HCT116 (cell line): ENCODE measurements around the gene C12orf43. TPM values are rescaled to one million over a fixed set of nuclear protein-coding genes. Genes with fewer than 3 reads are reported as not detected.

ENCODE experiments used
- ATAC-seq: fragments of 200-7000 bp; cut with Tn5 transposase; 2 replicates; pipeline ENCODE4 v1.9.1; 2020; ENCODE audit warnings: mild to moderate bottlenecking, moderate library complexity
- BruUV-seq: library from RNA; stranded (reverse); fragments of 400-500 nt; replicated peaks from 2 replicates; lab custom pipeline; 2021; lab: Mats Ljungman, UMichigan
- CTCF ChIA-PET: fragments of 300-600 bp; sonication (Branson Sonifier 250); formaldehyde crosslinking; loops from one replicate; lab custom pipeline; 2021; ENCODE audit warnings: antibody characterized with exemption; lab: Charles Lee
- POLR2A ChIA-PET: fragments of 300-600, 350-600 bp; sonication (Branson Sonifier 250); formaldehyde crosslinking; loops from one replicate; lab custom pipeline; 2021; ENCODE audit warnings: antibody characterized with exemption; lab: Charles Lee
- RAD21 ChIA-PET, 2 experiments: fragments of 300-600 bp; sonication (Branson Sonifier 250); formaldehyde crosslinking; loops; one replicate each; lab custom pipeline; 2023; ENCODE audit warnings: low total read pairs in 2 of 2; ENCODE audit not compliant: uncharacterized antibody in 2 of 2, unreplicated experiment in 2 of 2, low non-redundant PET in 1 of 2; lab: Charles Lee
- DNase-seq: peaks from one replicate; pipeline ENCODE4 v3.0.0-alpha.2; 2010; ENCODE audit warnings: low read depth, low spot score
- H2AFZ ChIP-seq: fragments of 200-600 bp; shearing (Covaris generic), sonication (generic); 2 replicates; pipeline ENCODE4 v1.6.1; 2017; ENCODE audit warnings: low read depth, mixed run types, mixed read lengths, antibody characterized with exemption, low read length; ENCODE audit not compliant: poor library complexity, severe bottlenecking
- H3K27ac ChIP-seq: 2 replicates; pipeline ENCODE4 v1.5.1; 2012; ENCODE audit warnings: low read depth, low read length
- H3K27me3 ChIP-seq: fragments of 200-600 bp; sonication (generic); 2 replicates; pipeline ENCODE4 v1.6.1; 2016; ENCODE audit warnings: mixed run types, low read length, mixed read lengths; ENCODE audit not compliant: insufficient read depth
- H3K36me3 ChIP-seq, 2 experiments: fragments of 200-500 bp in 1 of 2; fragments of 200-600 bp in 1 of 2; sonication (Bioruptor generic) in 1 of 2; sonication (generic) in 1 of 2; 2 replicates each; pipeline versions ENCODE4 v1.5.1 to v1.6.1; 2014 to 2016; ENCODE audit warnings: low read length in 2 of 2, inconsistent platforms in 1 of 2, mixed read lengths in 1 of 2, mixed run types in 1 of 2; ENCODE audit not compliant: insufficient read depth in 2 of 2, control insufficient read depth in 1 of 2
- H3K4me1 ChIP-seq, 2 experiments: fragments of 200-600 bp in 1 of 2; sonication (generic) in 1 of 2; 2 replicates each; pipeline versions ENCODE4 v1.5.1 to v1.6.1; 2012 to 2017; ENCODE audit warnings: low read length in 2 of 2, inconsistent platforms in 1 of 2, mild to moderate bottlenecking in 1 of 2, mixed read lengths in 1 of 2, mixed run types in 1 of 2, moderate library complexity in 1 of 2; ENCODE audit not compliant: insufficient read depth in 2 of 2, control insufficient read depth in 1 of 2
- H3K4me2 ChIP-seq: fragments of 200-600 bp; sonication (generic); 2 replicates; pipeline ENCODE4 v1.6.1; 2017; ENCODE audit warnings: mixed run types, low read length, mixed read lengths
- H3K4me3 ChIP-seq, 2 experiments: fragments of 200-600 bp in 1 of 2; sonication (generic) in 1 of 2; replicated peaks in 1 of 2; 2 replicates each; pipeline ENCODE4 v1.5.1; 2011 to 2016; ENCODE audit warnings: low read length in 2 of 2, control low read depth in 1 of 2, low read depth in 1 of 2, mild to moderate bottlenecking in 1 of 2, mixed read lengths in 1 of 2, mixed run types in 1 of 2
- H3K79me2 ChIP-seq: fragments of 200-600 bp; sonication (generic); 2 replicates; pipeline ENCODE4 v1.6.1; 2017; ENCODE audit warnings: mild to moderate bottlenecking, mixed run types, low read length, moderate library complexity, mixed read lengths; ENCODE audit not compliant: insufficient read depth
- H3K9ac ChIP-seq: fragments of 200-600 bp; sonication (generic); 2 replicates; pipeline ENCODE4 v1.6.1; 2016; ENCODE audit warnings: low read length, mixed read lengths
- H3K9me2 ChIP-seq: fragments of 200-600 bp; sonication (generic), shearing (Covaris generic); 2 replicates; pipeline ENCODE4 v1.6.1; 2017; ENCODE audit warnings: mixed run types, mild to moderate bottlenecking, moderate library complexity; ENCODE audit not compliant: insufficient read depth
- H3K9me3 ChIP-seq, 2 experiments: fragments of 200-500 bp in 1 of 2; fragments of 200-600 bp in 1 of 2; sonication (Bioruptor generic) in 1 of 2; sonication (generic) in 1 of 2; 2 replicates each; pipeline ENCODE4 v1.6.1; 2014 to 2017; ENCODE audit warnings: low read length in 2 of 2, mixed read lengths in 2 of 2, inconsistent platforms in 1 of 2, low read depth in 1 of 2, mild to moderate bottlenecking in 1 of 2, mixed run types in 1 of 2, moderate library complexity in 1 of 2; ENCODE audit not compliant: control insufficient read depth in 1 of 2, insufficient read depth in 1 of 2
- H4K20me1 ChIP-seq: fragments of 200-600 bp; sonication (generic), shearing (Covaris generic); 2 replicates; pipeline ENCODE4 v1.6.1; 2017; ENCODE audit warnings: mixed run types, mild to moderate bottlenecking, moderate library complexity; ENCODE audit not compliant: insufficient read depth
- CBX3 ChIP-seq: IDR thresholded peaks from 2 replicates; pipeline ENCODE4 v1.6.1; 2012; ENCODE audit warnings: low read depth
- ELF1 ChIP-seq: IDR thresholded peaks from 2 replicates; pipeline ENCODE4 v1.6.1; 2012; ENCODE audit warnings: low read depth, borderline replicate concordance
- EZH2phosphoT487 ChIP-seq: fragments of 200-600 bp; IDR thresholded peaks from 2 replicates; pipeline ENCODE4 v1.6.1; 2018; ENCODE audit warnings: antibody characterized with exemption, borderline replicate concordance
- JUND ChIP-seq: IDR thresholded peaks from 2 replicates; pipeline ENCODE4 v1.6.1; 2012
- POLR2A ChIP-seq: IDR thresholded peaks from 2 replicates; pipeline ENCODE4 v1.7.0; 2011; ENCODE audit warnings: borderline replicate concordance; ENCODE audit not compliant: insufficient read depth, insufficient read length; ENCODE audit errors: extremely low read depth
- POLR2AphosphoS5 ChIP-seq: IDR thresholded peaks from 2 replicates; pipeline ENCODE4 v1.6.1; 2011; ENCODE audit warnings: mild to moderate bottlenecking, low read depth, low read length, moderate library complexity
- SP1 ChIP-seq: IDR thresholded peaks from 2 replicates; pipeline ENCODE4 v1.6.1; 2012; ENCODE audit warnings: low read depth
- SRF ChIP-seq: IDR thresholded peaks from 2 replicates; pipeline ENCODE4 v1.6.1; 2012; ENCODE audit warnings: low read depth
- TCF7L2 ChIP-seq: IDR thresholded peaks from 2 replicates; pipeline ENCODE4 v1.7.0; 2011; ENCODE audit warnings: borderline replicate concordance, inconsistent platforms; ENCODE audit not compliant: insufficient read depth, insufficient read length; ENCODE audit errors: extremely low read depth
- YY1 ChIP-seq: IDR thresholded peaks from 2 replicates; pipeline ENCODE4 v1.6.1; 2011; ENCODE audit warnings: low read length, low read depth, moderate library complexity, mild to moderate bottlenecking; ENCODE audit not compliant: insufficient replicate concordance; ENCODE audit errors: extremely low read depth
- intact Hi-C: fragments of 100-400 bp; cut with micrococcal nuclease; formaldehyde crosslinking; loops from 2 replicates; pipeline ENCODE4 v1.10.0; 2022
- total RNA-seq: library from RNA; stranded (reverse); gene quantifications from one replicate; pipeline ENCODE4 v1.2.1, GENCODE V29; 2021; ENCODE audit not compliant: unreplicated experiment
- TF ChIP-seq, protein P1 (sequence below): IDR thresholded peaks from 2 replicates; pipeline ENCODE4 v1.6.1; 2011; ENCODE audit warnings: mild to moderate bottlenecking, low read length, moderate library complexity; ENCODE audit not compliant: insufficient replicate concordance; ENCODE audit errors: extremely low read depth
- TF ChIP-seq, protein P2 (sequence below): IDR thresholded peaks from 2 replicates; pipeline ENCODE4 v1.6.1; 2012
- TF ChIP-seq, protein P3 (sequence below), 3 experiments: fragments of 200-600 bp in 1 of 3; sonication (generic) in 1 of 3; IDR thresholded peaks in 2 of 3; conservative IDR thresholded peaks in 1 of 3; 2 replicates each; pipeline ENCODE4 v1.5.1; 2012 to 2017; ENCODE audit warnings: low read depth in 2 of 3, low read length in 2 of 3, antibody characterized with exemption in 1 of 3, borderline replicate concordance in 1 of 3, control low read depth in 1 of 3, mild to moderate bottlenecking in 1 of 3, mixed read lengths in 1 of 3, mixed run types in 1 of 3, moderate library complexity in 1 of 3; ENCODE audit not compliant: insufficient read depth in 1 of 3
- TF ChIP-seq, protein P4 (sequence below): IDR thresholded peaks from 2 replicates; pipeline ENCODE4 v1.6.1; 2012

C12orf43 gene
- total RNA-seq, 1 experiment from 2014 or later, result 16.2 TPM

DNA sequence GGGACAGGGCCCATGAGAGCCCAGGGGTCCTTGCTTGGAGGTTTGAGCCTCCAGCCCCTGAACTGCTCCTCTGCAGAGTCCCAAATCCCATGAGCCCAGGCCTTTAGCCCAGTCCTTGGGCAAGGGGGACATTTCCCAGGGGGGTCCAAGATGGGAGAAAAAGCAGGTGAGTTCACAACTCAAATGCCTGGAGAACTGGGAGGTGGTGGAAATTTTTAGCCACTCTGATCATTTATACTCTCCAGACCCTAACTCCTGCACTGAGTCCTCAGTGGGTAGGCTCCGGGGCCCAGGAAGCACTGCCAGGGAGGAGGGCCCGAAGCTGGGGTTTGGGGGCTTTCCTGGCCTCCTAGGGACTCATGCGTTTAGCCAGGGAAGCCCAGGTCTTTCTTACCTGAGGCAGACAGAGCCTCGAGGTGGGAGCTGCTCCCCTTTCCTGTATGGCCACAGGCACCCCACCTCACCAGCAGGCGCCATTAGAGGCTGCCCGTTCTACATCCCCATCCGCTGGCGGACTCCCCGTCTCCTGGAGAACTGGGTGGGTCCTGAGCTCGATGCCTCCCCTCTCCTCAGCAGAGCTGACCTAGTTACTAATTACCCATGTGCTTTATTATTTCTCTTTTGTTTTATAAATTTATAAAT is 36.9 kb downstream of the C12orf43 start (continued):
- TF ChIP-seq, protein P1, sequence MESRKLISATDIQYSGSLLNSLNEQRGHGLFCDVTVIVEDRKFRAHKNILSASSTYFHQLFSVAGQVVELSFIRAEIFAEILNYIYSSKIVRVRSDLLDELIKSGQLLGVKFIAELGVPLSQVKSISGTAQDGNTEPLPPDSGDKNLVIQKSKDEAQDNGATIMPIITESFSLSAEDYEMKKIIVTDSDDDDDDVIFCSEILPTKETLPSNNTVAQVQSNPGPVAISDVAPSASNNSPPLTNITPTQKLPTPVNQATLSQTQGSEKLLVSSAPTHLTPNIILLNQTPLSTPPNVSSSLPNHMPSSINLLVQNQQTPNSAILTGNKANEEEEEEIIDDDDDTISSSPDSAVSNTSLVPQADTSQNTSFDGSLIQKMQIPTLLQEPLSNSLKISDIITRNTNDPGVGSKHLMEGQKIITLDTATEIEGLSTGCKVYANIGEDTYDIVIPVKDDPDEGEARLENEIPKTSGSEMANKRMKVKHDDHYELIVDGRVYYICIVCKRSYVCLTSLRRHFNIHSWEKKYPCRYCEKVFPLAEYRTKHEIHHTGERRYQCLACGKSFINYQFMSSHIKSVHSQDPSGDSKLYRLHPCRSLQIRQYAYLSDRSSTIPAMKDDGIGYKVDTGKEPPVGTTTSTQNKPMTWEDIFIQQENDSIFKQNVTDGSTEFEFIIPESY, result no peak
- TF ChIP-seq SP1, result no peak
- TF ChIP-seq JUND, result no peak
- TF ChIP-seq YY1, result no peak
- TF ChIP-seq SRF, result no peak
- no peak for TF ChIP-seq ELF1
- TF ChIP-seq POLR2AphosphoS5, result no peak

DNA sequence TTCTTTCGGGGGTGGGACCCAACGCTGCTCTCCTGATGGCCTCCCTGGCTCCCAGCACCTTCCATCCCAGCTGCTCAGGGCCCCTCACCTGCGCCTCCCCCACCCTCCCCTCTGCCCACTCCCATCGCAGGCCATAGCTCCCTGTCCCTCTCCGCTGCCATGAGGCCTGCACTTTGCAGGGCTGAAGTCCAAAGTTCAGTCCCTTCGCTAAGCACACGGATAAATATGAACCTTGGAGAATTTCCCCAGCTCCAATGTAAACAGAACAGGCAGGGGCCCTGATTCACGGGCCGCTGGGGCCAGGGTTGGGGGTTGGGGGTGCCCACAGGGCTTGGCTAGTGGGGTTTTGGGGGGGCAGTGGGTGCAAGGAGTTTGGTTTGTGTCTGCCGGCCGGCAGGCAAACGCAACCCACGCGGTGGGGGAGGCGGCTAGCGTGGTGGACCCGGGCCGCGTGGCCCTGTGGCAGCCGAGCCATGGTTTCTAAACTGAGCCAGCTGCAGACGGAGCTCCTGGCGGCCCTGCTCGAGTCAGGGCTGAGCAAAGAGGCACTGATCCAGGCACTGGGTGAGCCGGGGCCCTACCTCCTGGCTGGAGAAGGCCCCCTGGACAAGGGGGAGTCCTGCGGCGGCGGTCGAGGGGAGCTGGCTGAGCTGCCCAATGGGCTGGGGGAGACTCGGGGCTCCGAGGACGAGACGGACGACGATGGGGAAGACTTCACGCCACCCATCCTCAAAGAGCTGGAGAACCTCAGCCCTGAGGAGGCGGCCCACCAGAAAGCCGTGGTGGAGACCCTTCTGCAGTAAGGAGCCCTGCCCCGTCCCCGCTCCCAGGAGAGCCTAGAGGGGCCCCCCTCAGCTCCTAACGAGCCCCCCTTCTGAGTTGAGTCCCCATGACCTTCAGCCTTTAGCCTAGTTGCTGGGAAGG is 37.7 kb downstream of the C12orf43 start, which contains the start of gene HNF1A:
Gene HNF1A (plus strand): TSS at position 248 of the 924 bp plus-strand sequence. CDS start 226 bp downstream, at position 474.
- ChIA-PET POLR2A (no interaction called here), CTCF (no interaction called here), RAD21 (no interaction called here)
- H3K9me3 ChIP-seq, result no peaks in the 10 kb centered on the region
- H3K27me3 ChIP-seq, result no peaks in the 10 kb centered on the region
- no peak within 1 kb of the TSS for H2AFZ ChIP-seq
- no peak within 1 kb of the TSS for H3K27ac ChIP-seq
- no peaks in the 10 kb centered on the region for H3K9me2 ChIP-seq
- H3K36me3 ChIP-seq, result no peaks in the 10 kb centered on the region
- no peak within 1 kb of the TSS for H3K9ac ChIP-seq
- no peaks in the 10 kb centered on the region for H4K20me1 ChIP-seq
- DNase-seq, result no peak
- no TSS peak for BruUV-seq
- no peak for ATAC-seq
- H3K4me2 ChIP-seq, result no peak within 1 kb of the TSS
- intact Hi-C loops, result no loop called here
- no peaks in the 10 kb centered on the region for H3K79me2 ChIP-seq
- no peaks in the 10 kb centered on the region for H3K4me1 ChIP-seq
- no peak within 1 kb of the TSS for H3K4me3 ChIP-seq
- TF ChIP-seq TCF7L2 (no peak), YY1 (no peak), JUND (no peak), POLR2AphosphoS5 (no peak), ELF1 (no peak), CBX3 (no peak), EZH2phosphoT487 (no peak), POLR2A (no peak)
- TF ChIP-seq, protein P2, sequence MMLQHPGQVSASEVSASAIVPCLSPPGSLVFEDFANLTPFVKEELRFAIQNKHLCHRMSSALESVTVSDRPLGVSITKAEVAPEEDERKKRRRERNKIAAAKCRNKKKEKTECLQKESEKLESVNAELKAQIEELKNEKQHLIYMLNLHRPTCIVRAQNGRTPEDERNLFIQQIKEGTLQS, result no peak
- TF ChIP-seq, protein P3, sequence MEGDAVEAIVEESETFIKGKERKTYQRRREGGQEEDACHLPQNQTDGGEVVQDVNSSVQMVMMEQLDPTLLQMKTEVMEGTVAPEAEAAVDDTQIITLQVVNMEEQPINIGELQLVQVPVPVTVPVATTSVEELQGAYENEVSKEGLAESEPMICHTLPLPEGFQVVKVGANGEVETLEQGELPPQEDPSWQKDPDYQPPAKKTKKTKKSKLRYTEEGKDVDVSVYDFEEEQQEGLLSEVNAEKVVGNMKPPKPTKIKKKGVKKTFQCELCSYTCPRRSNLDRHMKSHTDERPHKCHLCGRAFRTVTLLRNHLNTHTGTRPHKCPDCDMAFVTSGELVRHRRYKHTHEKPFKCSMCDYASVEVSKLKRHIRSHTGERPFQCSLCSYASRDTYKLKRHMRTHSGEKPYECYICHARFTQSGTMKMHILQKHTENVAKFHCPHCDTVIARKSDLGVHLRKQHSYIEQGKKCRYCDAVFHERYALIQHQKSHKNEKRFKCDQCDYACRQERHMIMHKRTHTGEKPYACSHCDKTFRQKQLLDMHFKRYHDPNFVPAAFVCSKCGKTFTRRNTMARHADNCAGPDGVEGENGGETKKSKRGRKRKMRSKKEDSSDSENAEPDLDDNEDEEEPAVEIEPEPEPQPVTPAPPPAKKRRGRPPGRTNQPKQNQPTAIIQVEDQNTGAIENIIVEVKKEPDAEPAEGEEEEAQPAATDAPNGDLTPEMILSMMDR (IDR thresholded peaks at IDR 0.05 in 2 of 3, conservative IDR thresholded peaks at IDR 0.05 in 1 of 3; ENCODE audit: borderline replicate concordance in 1 of 3, insufficient read depth in 1 of 3, low read depth in 2 of 3, low read length in 2 of 3), result no peak
- TF ChIP-seq, protein P4, sequence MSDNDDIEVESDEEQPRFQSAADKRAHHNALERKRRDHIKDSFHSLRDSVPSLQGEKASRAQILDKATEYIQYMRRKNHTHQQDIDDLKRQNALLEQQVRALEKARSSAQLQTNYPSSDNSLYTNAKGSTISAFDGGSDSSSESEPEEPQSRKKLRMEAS, result no peak
